ENCODE results near the gene CCNB2. TPM values are rescaled to one million over a fixed set of nuclear protein-coding genes. Genes with fewer than 3 reads are reported as not detected.

CCNB2 gene
- total and polyA plus RNA-seq, 9 of the 15 experiments (the other 6 are each of a cell fraction or from before 2014, with no cell fraction given) = 84.8 to 266 (median 124) TPM

- in situ Hi-C loops (cut with MboI) (no loop called here), intact Hi-C loops (cut with micrococcal nuclease) (no loop called here)
- H3K4me1 ChIP-seq (replicated peaks in 1 of 2; ENCODE audit: control insufficient read depth in 2 of 2, insufficient read depth in 2 of 2, low read length in 2 of 2) = peaks cover 0 to 3% of the 10 kb centered on the region in 2 experiments; a peak in 1 of 5 replicates
- no peak overlapping the region for H3K9ac ChIP-seq (ENCODE audit: insufficient read depth in 1 of 2, low read depth in 2 of 2, low read length in 2 of 2)
- H2AFZ ChIP-seq (ENCODE audit: low read depth, low read length) = no peak overlapping the region
- H3K27ac ChIP-seq (ENCODE audit: extremely low read depth, low read depth, low read length) = no peak overlapping the region
- H3K4me3 ChIP-seq = no peak overlapping the region
- no peak for FAIRE-seq
- H3K36me3 ChIP-seq (ENCODE audit: control insufficient read depth, insufficient read depth, low read length) = no peaks in the 10 kb centered on the region
- H3K27me3 ChIP-seq (ENCODE audit: control insufficient read depth in 2 of 2, insufficient read depth in 2 of 2, low read length in 2 of 2) = peaks cover 15 to 19% of the 10 kb centered on the region in 2 experiments; a peak in 4 of 5 replicates
- no peak for ATAC-seq
- CTCF ChIA-PET (ENCODE audit: low intra/inter-chr PET ratio) = no interaction called here
- POLR2A ChIA-PET = no interaction called here
- H3K9me3 ChIP-seq (replicated peaks; ENCODE audit: control insufficient read depth, insufficient read depth, low read depth, low read length) = no peaks in the 10 kb centered on the region
- no peak for DNase-seq (ENCODE audit: extremely low read depth in 1 of 4, low spot score in 3 of 4)
- H3K9me1 ChIP-seq (ENCODE audit: control insufficient read depth, insufficient read depth, low read length) = no peaks in the 10 kb centered on the region
- no peaks in the 10 kb centered on the region for H3K79me2 ChIP-seq (ENCODE audit: control insufficient read depth, insufficient read depth, low read length)
- BruUV-seq (replicated peaks) = no TSS peak
- no peak for TF ChIP-seq FOXJ2 (tag; IDR thresholded peaks at IDR 0.05)
- peak; percentile 75 for TF ChIP-seq ZNF263 (CRISPR knock-in tag; IDR thresholded peaks at IDR 0.05; ENCODE audit: borderline replicate concordance)
- 6% methylated on average over 8 of the region's 8 CpGs for WGBS (ENCODE audit: insufficient coverage, low coverage, missing lambda C conversion rate)
- H3K4me2 ChIP-seq (ENCODE audit: insufficient read depth, low read length) = no peak overlapping the region
- H4K20me1 ChIP-seq (replicated peaks; ENCODE audit: control insufficient read depth, insufficient read depth, low read length) = no peaks in the 10 kb centered on the region
Measured at GRCh38 chr15:59171067-59171397, 66.1 kb downstream of the CCNB2 start.

GRCh38 chr15:59172289-59172901, 67.4 kb downstream of the CCNB2 start:
- BruUV-seq (replicated peaks) = no TSS peak

More at GRCh38 chr15:59172289-59172901, 67.4 kb downstream of the CCNB2 start:
- Histone ChIP-seq H4K20me1 (replicated peaks; ENCODE audit: control insufficient read depth, insufficient read depth, low read length) (no peaks in the 10 kb centered on the region), H3K9me1 (ENCODE audit: control insufficient read depth, insufficient read depth, low read length) (no peaks in the 10 kb centered on the region), H3K4me1 (replicated peaks in 1 of 2; ENCODE audit: control insufficient read depth in 2 of 2, insufficient read depth in 2 of 2, low read length in 2 of 2) (peaks cover 0 to 3% of the 10 kb centered on the region in 2 experiments; a peak in 1 of 5 replicates), H3K4me2 (ENCODE audit: insufficient read depth, low read length) (no peak overlapping the region), H3K9ac (ENCODE audit: insufficient read depth in 1 of 2, low read depth in 2 of 2, low read length in 2 of 2) (no peak overlapping the region), H2AFZ (ENCODE audit: low read depth, low read length) (no peak overlapping the region), H3K36me3 (ENCODE audit: control insufficient read depth, insufficient read depth, low read length) (no peaks in the 10 kb centered on the region), H3K4me3 (no peak overlapping the region), H3K27ac (ENCODE audit: extremely low read depth, low read depth, low read length) (no peak overlapping the region), H3K27me3 (ENCODE audit: control insufficient read depth in 2 of 2, insufficient read depth in 2 of 2, low read length in 2 of 2) (peaks cover 17 to 19% of the 10 kb centered on the region in 2 experiments; a peak in 4 of 5 replicates), H3K9me3 (replicated peaks; ENCODE audit: control insufficient read depth, insufficient read depth, low read depth, low read length) (no peaks in the 10 kb centered on the region), H3K79me2 (ENCODE audit: control insufficient read depth, insufficient read depth, low read length) (no peaks in the 10 kb centered on the region)
- TF ChIP-seq FOXK2 (conservative IDR thresholded peaks at IDR 0.05 in 1 of 2, IDR thresholded peaks at IDR 0.05 in 1 of 2; ENCODE audit: low read depth in 2 of 2) = no peak
- no peak for TF ChIP-seq OTX1 (CRISPR knock-in tag; IDR thresholded peaks at IDR 0.05)
- no peak for TF ChIP-seq E2F6 (IDR thresholded peaks at IDR 0.05; ENCODE audit: borderline replicate concordance in 1 of 2, extremely low read depth in 1 of 2, insufficient read depth in 1 of 2, insufficient read length in 1 of 2, low read depth in 1 of 2, low read length in 1 of 2, poor library complexity in 1 of 2, severe bottlenecking in 1 of 2)
- intact Hi-C loops (cut with micrococcal nuclease) (no loop called here), in situ Hi-C loops (cut with MboI) (no loop called here)
- CTCF ChIA-PET (ENCODE audit: low intra/inter-chr PET ratio) = no interaction called here
- ATAC-seq (no peak), DNase-seq (ENCODE audit: extremely low read depth in 1 of 4, low spot score in 3 of 4) (no peak), FAIRE-seq (no peak)
- POLR2A ChIA-PET = interaction anchor here (0.6 to 1.4 kb wide), 3 partner anchors 11 to 299 kb away, joined by 4 read pairs; no protein-coding TSS in a partner anchor
- WGBS (ENCODE audit: insufficient coverage, low coverage, missing lambda C conversion rate) = 11% methylated on average over 6 of the region's 7 CpGs
